Activated T-cell treated with anti-CD3 and anti-CD28 coated beads for 1 hour (primary cell): ENCODE data around the gene AKT2.

Source experiments
- DNase-seq: peaks from one replicate; pipeline ENCODE4 v3.0.0-alpha.2; 2020; ENCODE audit warnings: low read depth

Gene AKT2

DNA sequence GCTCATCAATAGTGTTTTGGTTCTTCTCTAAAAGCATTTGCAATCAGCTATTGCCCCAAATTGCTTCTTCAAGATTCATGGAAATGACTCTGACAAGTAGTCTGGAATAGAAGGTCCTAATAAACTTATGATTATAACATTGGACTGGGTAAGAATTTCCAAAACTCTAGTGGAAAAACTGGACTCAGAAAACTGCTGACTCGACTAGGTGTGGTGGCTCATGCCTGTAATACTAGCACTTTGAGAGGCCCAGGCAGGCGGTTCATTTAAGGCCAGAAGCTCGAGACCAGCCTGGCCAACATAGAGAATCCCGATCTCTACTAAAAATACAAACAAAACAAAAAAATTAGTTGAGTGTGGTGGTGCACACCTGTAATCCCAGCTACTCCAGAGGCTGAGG, 15.5 kb upstream of the AKT2 start:
- no peak for DNase-seq

DNA sequence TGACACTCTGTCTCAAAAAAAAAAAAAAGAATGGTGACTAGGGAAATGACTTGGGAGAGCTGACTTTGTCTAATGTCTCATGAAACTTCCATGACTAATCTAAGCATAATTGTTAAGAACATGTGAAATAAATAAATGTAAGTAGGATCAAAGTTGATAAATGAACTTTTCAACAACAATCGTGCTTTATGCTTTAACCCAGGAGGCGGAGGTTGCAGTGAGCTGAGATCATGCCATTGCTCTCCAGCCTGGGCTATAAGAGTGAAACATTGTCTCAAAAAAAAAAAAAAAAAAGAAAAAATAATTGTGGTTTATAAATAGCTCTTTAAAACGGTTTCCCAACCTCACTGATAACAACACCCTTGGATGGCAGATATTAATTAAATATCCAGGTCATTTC, 12.9 kb upstream of the AKT2 start:
- no peak for DNase-seq

DNA sequence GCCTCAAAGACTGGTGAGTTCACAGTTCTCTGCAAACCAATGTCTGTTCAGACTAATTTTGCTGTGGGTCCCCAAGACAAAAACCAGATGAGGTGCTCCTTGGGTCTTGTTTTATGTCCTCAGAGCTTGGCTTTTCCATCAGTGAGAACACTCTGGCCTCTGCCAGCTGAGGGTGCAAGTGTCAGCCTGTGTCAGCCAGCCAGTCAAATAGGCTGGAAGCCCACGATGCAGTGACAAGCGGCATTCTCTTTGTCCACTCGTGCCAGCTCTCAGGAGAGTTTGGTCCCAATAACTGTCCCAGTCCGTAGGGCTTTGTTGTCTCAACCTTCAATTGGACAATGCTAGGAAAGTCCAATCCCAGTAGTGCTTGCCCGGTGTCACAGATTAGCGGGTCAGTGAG, 9.4 kb upstream of the AKT2 start:
- DNase-seq: no peak

DNA sequence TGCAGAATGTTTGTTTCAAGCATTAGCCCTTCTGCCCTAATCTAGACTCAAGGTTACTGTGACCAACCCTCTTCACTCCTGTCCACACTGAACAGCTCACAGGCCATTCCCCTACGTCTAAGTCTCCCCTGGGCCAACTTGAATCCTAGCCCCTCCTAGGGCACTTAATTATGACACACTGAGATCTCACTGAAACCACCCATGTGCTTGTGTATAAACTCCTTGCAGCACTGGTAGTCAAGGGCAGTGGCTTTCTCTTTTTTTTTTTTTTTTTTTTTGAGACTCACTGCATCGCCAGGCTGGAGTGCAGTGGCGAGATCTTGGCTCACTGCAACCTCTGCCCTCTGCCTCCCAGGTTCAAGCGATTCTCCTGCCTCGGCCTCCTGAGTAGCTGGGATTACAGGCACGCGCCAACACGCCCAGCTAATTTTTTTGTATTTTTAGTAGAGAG, 1.9 kb upstream of the AKT2 start:
- no peak for DNase-seq

DNA sequence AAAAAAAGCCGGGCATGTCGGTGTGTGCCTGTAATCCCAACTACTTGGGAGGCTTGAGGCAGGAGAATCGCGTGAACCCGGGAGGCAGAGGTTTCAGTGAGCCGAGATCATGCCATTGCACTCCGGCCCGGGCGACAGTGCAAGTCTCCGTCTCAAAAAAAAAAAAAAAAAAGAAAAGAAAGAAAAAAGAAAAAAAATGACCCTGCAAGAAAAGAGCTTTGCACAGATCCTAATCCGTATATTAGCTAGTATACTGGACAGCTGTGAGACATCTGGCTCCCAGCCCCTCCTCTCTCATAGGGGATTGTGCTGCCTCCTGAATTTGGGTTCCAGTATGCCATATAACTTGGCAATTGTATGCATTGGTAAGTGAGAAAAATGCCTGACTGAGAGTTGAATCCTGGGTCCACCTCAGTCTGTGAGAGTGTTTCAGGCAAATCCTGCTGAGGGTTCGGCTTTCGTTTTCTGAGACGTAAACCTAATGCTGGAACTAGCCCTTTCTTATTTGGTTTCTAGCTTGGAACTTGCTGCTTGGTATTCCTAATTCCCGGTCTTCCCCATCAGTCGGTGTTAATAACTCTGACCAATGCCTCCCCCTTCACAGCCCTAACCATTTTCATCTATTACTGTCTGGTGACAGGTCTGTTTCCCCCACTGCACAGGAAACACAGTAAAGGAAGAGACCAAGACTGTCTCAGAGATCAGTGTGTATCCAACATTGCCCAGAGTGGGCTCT, 1.3 kb upstream of the AKT2 start:
- DNase-seq: no peak

DNA sequence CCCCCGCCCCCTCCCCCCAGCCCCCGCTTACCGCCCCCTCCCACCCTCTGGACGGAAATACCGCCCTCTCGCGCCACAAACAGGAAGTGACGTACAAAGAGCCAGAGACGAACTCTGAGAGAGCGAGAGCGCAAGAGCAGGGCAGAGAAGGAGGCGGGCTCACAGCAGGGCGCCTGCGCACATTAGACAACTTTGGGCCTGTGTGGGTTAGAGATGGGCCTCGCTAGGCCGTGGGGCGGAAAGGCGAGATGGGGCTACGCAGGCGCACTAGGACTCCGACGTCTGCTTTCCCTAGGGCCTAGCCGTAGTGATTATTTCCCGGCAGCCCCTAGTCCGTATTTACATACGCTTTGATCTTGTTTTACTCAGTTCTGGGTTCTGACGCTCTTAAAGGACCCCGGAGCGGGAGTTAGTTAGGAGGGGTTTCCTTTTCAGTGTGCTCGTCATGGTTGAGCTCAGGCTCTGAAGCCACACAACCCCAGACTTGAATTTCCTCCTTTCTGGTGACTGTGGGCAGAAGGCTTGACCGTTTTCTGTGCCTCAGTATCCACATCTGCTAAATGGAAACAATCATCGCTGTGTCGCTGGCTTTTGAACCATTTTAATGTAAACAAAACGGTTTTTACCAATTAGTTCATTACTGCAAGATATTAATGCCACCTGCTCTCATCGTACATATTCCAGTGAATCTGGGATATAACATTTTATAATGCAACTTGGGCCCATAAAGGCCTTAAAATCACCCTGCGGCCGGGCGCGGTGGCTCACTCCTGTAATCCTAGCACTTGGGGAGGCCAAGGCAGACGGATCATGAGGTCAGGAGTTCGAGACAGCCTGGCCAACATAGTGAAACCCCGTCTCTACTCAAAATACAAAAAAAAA, 449 bp upstream of the AKT2 start:
- DNase-seq: peak; percentile 95

DNA sequence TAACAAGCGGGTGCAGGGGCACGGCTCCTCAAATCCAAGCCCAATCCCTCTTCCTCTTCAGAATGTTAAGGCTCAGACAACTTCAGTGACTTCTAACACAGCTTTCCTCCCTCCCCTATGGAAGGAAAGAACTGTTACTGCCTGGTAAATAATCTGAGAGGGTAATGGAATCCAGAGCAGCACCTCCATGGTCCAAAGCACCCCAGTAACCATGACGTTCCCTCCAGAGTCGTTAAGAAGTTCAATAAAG, 969 bp downstream of the AKT2 start:
- no peak for DNase-seq

DNA sequence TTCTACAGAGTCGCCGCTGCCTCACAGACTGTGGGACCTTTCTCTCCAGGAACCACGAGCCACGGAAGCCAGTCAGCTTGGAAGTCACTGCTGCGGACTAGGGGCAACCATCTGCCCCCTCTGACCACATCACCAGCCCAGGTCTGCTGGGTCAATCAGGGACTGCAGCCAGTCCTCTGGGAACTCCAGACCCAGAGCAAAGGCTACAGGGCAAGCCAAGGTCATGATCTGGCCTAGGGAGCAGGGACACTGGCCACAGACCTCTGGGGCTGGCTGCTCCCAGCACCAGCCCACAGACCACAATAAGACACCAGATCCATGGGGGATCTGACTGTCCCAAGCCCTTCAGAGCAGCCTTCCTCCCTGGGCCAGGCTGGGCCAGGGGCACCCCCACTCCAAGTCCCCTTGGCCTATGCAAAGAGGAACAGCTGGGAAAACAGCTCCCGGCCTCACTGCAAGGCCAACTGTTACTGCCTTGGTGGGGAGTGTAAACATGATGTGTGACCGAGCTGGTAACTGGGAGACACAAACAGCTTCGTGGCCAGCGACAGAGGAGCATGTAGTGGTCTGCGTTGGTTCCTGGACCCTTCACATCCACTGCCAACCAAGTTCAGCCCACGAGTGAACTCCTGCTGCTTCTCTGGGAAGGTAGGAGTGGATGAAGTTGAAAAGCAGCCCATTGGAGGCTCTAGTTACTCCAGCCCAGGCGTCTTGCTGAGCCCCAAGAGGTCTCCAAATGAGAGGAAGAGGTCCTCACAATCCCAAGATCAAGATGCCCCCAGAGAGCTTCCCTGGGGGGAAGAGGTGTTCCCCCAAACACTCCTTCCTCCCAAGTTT, 1.5 kb downstream of the AKT2 start:
- no peak for DNase-seq

DNA sequence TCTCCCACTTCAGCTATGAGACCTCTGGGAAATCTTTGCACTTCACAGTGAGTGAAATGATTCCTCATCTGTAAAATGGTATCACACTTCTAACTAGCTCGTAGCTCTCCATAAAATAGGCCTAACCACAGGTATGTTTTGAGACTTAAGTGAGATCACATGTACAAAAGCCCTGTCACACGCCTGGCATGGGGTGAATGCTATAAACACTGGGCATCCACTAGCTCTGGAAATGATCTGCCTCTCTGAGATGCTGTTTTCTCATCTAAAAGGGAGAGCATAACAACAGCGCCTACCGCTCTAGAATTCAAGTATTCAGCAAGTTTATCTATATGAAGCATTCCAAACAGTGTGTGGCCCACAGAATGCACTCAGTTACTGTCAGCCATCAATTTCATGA, 2.2 kb downstream of the AKT2 start:
- DNase-seq: no peak

DNA sequence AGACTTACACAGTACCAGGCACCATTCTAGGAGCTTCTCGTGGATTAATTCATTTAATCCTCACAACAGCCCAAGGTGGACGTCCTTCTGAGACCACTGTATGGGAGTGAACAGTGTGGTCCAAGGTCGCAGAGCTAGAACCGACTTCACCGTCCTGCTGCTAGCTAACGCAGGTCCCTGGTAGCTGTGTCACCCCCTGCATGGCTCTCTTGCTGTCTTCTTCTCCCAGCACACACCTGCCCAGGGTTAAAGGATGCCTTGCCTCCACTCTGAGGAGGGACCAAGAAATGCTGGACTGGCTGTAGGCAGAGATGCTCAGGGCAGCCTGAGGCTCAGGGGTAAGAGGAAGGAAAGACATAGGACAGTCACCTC, 3.0 kb downstream of the AKT2 start:
- DNase-seq: no peak

DNA sequence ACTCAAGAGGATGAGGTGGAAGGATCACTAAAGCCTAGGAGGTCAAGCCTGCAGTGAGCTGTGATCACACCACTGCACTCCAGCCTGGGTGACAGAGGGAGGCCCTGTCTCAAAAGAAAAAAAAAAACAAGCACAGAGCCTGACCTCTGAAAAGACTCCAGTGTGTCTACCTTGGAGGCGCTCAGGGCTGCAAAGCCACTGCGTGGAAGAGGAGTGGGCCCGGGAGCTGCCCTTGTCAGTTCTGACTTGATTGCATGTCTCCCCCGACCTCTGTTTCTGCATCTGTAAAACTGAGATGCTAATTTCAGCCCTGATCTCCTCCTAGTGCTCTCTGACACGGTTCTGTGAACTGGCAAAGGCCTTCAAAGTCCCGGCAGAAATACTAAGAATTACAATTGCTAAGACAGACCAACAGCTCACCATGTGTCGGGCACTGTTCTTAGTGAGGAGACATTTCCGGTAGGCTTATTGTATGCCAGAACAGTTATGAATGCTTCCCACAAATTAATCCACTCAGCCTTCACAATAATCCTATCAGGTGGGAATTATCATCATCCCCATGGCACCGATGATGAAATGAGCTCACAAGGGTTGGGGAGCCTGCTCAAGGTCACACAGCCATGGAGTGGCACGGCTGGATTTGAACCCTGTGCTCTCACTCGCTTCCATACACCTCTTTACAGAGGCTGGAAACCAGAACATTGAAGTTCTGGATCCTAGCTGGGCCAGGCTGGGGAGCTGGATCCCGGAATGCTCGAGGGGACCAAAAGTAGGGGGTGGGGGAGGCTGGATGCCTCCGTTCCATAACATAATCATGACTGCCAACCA, 3.5 kb downstream of the AKT2 start:
- DNase-seq: no peak

DNA sequence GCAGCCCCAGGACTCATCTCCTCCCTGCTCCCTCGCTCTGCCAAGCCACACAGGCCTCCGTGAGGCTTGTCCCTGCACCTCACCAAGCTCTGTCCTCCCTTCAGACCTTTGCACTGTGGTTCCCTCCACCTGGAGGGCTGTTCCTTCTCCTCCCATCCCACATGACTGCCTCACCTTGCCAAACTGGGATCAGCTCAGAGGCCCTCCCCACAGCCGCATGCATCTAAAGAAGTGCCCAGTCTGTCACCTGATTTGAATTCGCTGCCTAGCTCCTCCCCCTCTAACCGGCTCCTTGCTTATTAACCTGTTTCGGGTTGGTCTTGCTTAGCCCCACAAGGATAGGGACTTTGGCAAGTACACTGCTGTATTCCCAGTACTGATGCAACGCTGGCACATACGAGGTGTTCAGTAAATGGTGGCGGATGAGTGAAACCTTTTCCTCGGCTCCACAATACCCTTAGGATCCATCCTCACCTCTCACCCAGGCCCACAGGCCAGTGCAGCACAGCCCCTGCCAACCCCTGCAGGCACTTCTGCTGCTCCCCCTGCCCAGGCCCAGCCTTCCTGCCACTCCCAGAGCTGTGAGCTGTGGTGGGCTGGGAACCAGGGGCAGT, 4.4 kb downstream of the AKT2 start:
- DNase-seq: no peak

DNA sequence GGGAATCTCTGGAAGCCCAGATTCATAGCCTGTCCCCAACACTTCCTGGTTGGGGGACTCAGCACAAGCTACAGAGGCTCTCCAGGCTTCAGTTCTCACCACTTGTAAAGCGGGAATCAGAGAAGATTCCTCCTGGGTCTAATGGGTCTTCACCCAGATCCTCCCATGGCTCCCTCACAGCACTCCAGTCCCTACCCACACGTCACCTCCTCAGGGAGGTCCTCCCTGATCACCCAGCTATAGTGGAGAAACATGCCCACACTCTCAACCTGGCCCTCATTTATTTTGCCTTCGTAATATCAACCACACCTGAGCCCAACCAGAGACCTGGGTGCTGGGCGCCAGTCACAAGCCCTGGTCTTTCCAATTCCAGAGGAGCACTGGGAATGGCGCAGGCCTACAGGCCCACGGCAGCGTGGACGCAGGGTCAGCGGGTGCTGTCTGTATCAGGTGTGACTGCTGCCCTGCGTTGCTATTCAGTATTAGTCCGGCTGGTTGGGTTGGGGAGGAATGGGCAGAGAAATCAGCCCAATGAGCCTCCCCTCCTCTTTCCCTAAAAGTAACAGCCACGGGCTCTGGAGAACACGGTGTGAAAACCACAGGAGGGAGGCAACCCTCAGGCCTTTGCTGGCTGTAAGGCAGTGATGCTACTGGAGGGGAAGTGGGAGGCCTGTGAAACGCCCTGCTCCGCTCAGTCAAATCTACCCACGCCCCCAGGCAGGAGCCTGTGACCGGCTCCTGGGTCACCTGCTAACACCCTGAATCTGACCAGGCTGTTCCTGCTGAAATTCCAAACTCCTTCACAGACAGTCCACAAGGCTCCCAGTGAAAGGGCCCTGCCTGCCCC, 5.2 kb downstream of the AKT2 start:
- DNase-seq: no peak

DNA sequence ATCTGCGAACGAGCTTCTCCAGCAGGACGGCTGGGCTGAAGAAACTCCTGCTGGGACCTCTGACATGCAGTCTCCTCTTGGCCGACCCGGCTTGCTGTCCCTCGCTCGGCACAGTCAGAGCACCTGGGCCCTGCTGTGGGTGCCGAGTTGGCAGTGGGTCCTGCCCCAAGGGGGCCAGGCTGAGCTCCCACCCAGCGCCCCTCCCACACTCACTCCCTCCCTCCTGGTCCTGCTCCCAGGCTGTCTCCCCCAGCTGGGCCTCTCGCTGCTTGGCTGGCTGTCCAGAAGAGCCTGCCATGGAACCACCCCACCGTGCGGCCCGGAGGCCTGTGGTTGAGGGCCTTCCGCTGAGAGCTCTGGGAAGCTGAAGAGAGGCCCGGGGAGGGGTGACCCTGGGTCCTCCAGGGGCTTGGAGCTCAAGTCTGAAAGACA, 6.0 kb downstream of the AKT2 start:
- no peak for DNase-seq

DNA sequence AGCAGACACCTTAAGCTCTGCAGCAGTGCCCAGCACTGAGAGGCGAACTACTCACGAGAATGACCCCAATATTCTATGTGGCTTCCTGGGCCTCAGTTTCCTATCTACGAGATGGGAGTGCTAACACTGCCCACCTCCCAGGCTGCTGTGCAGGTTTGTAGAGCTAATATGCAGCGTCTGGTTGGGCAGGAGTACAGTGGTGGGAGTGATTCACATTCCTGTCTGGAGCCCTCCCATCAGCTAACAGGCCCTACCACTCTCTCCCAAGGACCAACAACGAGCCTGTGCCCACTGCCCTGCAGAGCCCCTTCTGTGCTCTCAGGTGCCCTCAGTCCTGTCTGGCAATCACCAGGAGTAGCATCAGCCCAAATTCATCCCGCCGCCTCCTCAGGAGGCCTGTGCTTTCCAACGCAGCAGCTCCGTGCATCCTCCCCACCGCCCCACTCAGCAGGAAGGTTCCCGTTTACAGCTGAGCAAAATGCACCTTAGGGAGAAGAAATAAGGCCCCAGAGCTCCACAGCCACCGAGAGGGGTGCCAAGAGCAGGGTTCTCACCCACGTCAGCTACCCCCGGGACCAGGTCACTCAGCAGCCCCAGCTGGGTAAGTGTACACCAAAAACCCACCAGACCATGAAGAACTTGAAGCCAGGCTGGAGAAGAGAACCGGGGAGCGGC, 6.6 kb downstream of the AKT2 start:
- no peak for DNase-seq

DNA sequence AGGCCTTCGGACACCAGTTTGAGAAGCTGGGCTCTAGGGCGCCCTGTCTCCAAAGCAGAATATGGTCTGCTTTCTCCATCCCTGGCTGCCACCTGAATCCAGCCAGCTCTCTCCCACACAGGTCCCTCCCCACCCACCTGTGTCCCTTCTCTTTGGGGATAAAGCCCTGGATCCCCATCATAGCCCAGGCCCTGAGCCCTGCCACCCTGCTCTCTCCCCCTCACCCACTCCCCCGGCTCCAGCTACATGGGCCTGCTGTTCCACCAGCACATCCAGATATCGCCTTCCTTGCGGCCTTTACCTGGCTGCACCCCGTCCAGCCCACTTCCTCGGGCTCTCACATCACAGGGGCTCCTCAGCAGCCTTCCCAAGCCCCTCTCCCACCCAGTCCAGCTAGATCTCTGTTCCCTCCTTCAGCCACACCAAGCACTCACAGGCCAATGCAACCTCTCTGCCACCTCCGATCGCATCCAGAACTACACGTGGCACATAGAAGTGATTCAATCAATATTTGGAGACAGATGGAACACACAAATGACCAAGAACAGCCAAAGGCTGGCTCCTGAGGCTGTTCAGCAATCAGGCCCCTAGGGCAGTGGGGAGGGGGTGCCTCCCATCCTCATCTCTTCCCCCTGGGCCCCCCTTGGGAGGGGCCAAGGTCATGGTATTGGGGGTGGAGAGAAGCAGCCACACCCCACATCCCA, 7.6 kb downstream of the AKT2 start:
- no peak for DNase-seq

DNA sequence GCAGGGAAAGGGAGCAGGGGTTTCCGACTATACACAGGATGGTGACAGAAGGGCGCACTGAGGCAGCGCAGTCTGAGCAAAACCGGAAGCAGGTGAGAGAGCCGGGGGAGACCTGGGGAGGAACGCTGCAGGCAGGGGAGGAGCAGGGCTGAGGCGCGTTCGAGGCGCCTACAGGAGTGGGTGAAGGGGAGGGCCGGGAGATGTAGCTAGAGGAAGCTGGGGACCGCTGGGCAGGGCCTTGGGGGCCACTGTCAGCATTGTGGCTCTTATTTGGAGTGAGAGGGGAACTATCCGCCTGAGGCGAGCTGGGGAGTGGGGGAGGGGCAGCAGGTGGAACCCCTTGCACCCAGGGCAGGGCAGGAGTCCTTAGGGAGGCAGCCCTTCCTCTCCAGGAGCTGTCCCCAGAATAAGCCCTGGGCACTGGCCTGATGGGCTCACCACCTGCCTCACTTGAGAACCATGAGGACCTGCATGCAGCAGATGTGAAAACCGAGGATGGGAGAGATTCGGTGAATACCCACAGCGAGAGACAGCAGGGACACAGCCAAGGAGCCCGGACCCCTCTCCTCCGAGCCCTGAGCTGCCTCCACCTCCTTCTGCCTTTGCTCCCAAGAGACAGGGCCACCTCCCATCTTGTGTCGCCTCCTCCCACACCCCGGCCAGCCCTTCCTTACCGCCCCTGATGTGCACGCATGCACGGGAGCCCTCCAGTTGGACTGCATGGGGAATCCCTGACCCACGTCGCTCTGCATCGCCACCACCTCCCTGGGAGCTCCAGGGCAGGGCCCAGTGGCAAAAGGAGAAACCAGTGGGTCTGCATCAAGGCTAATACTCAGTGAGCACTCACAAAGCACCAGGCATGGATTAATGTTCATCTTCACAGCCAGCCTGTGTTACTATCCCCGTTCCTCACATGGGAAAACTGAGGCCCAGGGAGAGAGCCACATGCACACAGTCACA, 10.3 kb downstream of the AKT2 start:
- DNase-seq: no peak
